ENCODE measurements around the gene CCDC174.
"Not testable (repeated sequence)": the region's sequence is repeated elsewhere in the genome, so short reads cannot be mapped to it uniquely, and the experiment has no call there.

Gene CCDC174

GRCh38 chr3:14652360-14652907 is 872 bp downstream of the CCDC174 start:
- DNase-seq (ENCODE audit: low read depth in 2 of 2), result not testable (repeated sequence)

GRCh38 chr3:14657579-14657978 is 6.0 kb downstream of the CCDC174 start:
- DNase-seq (ENCODE audit: low read depth in 2 of 2), result no peak

- DNase-seq (ENCODE audit: low read depth in 2 of 2), result no peak
Observed at GRCh38 chr3:14658978-14659377, 7.4 kb downstream of the CCDC174 start.

- no peak for DNase-seq (ENCODE audit: low read depth in 2 of 2)
Observed at GRCh38 chr3:14660942-14661341, 9.4 kb downstream of the CCDC174 start.

GRCh38 chr3:14663396-14664135 is 12.0 kb downstream of the CCDC174 start:
- no peak for DNase-seq (ENCODE audit: low read depth in 2 of 2)

DNA sequence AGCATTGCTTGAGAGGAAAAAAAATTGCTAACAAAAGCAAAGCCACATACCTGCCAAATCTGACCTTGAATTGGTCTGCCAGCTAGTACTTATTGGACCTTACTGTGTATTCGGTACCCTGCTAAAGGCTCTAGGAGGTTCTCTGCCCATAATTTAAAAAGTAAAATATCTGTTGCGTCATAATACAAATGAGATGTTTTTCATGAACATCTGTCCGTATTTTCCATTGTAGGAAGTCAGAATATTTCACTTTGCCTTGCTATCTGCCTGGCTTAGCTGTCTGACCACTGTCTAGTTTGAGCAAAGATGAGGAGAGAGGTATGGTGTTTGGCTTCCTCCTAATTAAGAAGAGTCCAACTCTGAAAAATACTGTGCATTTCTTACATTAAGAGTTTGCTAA is 12.6 kb downstream of the CCDC174 start:
- no peak for DNase-seq (ENCODE audit: low read depth in 2 of 2)

GRCh38 chr3:14672588-14672987 is 21.0 kb downstream of the CCDC174 start:
- DNase-seq (ENCODE audit: low read depth in 2 of 2), result no peak

DNA sequence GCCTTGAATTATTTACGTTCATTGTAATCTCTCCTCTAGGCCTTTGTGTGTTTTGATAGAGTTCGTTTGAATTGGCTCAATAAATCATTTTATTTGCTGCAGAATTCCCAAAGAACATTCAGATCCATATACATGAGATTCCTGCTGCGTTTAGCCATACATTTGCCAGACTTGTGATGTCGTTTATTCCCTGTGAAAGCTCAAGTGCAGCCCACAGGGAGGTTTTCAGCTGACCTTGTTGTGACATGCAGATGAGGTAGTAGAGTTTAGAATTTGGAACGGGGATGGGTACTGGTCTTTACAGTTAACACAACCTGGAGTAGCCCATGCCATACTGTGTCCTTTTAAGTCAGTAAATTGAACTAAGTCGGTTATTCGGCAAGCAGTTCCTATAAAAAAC is 23.3 kb downstream of the CCDC174 start, which contains the start of gene C3orf20:
Gene C3orf20 (plus strand): TSS at position 301 of the 400 bp plus-strand sequence. CDS start 7,573 bp downstream, outside the sequence.
- DNase-seq (ENCODE audit: low read depth in 2 of 2), result no peak

GRCh38 chr3:14676881-14677280 is 25.3 kb downstream of the CCDC174 start:
- DNase-seq (ENCODE audit: low read depth in 2 of 2), result no peak

DNA sequence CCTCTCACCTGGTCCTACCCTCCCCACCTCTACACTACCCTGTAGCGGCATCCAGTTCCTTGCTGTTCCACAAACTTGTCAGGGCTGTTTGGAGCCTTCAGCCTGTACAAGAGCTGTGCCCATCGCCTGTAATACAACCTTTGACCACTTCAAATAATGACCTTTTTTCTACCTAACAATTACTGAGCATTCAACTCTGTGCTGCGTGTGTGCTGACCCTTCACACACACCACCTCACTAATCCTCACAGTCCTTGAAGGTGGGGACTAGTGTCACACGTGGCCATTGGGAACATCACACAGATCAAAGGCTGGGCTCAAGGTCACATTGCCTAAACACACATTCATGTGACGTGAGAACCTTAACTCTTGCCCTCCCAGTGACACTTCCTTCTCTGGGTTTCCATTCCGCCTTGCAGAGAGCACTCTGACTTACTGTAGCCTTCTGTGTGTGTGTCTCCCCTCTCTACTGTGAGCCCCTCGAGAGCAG is 26.5 kb downstream of the CCDC174 start:
- no peak for DNase-seq (ENCODE audit: low read depth in 2 of 2)

- DNase-seq (ENCODE audit: low read depth in 2 of 2), result no peak
Observed at GRCh38 chr3:14680115-14680514, 28.6 kb downstream of the CCDC174 start.

DNA sequence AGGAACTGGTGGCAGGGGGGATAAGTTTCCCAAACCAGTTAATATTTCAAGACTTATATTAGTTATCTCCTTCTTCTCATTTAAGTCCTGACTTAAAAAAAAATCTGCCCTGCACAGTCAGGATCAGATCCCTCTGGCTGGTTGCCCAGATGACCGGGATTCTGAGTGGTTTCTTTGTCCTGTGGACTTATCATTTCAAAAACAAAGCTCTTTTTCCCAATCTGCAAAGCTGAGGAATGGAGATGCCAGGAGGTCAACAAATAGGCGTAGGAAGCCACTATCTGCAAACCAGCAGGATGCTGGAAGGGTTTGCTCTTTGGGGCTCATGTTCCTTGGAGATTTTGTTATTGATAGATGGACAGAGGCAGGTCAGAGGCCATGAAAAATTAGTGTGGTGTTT is 29.2 kb downstream of the CCDC174 start:
- DNase-seq (ENCODE audit: low read depth in 2 of 2), result no peak

- DNase-seq (ENCODE audit: low read depth in 2 of 2), result no peak
Observed at GRCh38 chr3:14684447-14684846, 32.9 kb downstream of the CCDC174 start.

- no peak for DNase-seq (ENCODE audit: low read depth in 2 of 2)
Observed at GRCh38 chr3:14685179-14685578, 33.6 kb downstream of the CCDC174 start.

GRCh38 chr3:14687360-14687759 is 35.8 kb downstream of the CCDC174 start:
- no peak for DNase-seq (ENCODE audit: low read depth in 2 of 2)

DNA sequence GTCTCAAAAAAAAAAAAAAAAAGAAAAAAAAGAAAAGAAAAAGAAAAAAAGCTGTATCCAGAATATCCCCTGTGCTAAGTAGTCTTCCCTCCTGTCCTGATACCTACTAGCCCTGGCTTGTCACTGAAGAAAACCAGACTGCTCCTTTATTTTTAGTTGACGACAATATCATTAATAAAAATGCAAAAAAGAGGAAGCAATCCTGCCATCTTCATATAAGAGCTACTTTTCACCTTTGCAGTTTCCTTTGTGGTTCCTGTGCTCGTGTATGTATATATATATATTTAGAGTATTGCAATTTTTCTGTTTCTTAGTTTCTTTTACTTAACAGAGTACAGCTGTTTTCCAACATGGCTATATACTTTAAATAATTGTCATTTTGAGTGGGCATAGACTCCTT is 37.0 kb downstream of the CCDC174 start:
- no peak for DNase-seq (ENCODE audit: low read depth in 2 of 2)

- no peak for DNase-seq (ENCODE audit: low read depth in 2 of 2)
Observed at GRCh38 chr3:14689247-14689980, 37.9 kb downstream of the CCDC174 start.

DNA sequence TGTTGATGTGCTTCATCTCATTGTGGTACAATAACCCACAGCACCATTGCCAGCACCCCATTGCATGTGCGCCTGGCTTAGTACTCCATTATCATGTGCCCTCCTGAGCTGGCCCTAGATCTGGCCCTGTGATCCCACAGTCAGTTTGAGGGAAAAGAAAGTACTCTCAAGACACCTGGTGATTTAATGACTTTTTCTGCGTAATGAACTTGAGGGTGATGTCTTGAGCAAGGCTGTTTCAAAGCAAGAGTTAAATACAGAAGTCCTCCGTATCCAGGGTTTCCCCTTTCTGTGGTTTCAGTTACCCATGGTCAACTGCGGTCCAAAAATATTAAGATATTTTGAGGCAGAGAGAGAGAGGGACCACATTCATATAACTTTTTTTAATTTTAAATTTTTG is 39.7 kb downstream of the CCDC174 start:
- no peak for DNase-seq (ENCODE audit: low read depth in 2 of 2)

DNA sequence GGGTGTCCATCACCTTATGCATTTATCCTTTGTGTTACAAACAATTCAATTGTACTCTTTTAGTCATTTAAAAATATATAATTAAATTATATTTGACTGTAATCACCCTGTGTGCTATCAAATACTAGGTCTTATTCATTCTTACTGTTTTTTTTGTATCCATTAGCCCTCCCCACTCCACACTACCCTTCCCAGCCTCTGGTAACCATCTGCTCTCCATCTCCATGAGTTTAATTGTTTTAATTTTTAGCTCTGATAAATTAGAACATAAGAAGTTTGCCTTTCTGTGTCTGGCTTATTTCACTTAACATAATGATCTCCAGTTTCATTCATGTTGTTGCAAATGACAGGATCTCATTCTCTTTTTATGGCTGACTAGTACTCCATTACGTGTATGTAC is 40.2 kb downstream of the CCDC174 start:
- DNase-seq (ENCODE audit: low read depth in 2 of 2), result no peak

- no peak for DNase-seq (ENCODE audit: low read depth in 2 of 2)
Observed at GRCh38 chr3:14698601-14699244, 47.2 kb downstream of the CCDC174 start.

DNA sequence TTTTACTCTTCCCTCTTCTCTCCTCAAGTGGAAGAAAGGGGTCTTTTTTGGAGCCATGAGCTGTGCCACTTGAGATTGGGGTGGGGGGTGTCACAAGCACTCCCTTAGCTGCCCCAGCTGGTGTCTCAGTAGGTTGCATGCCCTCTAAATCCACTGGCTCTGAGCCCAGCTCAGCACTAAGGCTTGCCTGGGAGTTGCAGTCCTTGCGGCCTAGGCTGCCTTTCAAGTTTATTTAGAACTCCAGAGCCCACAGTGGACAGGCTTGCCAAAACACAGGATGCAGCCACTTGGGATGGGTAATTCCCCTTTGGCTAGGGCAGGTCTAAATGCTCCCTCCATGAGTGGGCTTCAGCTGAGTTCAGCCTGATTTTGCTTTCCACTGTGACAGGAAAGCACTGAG is 48.1 kb downstream of the CCDC174 start:
- no peak for DNase-seq (ENCODE audit: low read depth in 2 of 2)

GRCh38 chr3:14700891-14701290 is 49.3 kb downstream of the CCDC174 start:
- no peak for DNase-seq (ENCODE audit: low read depth in 2 of 2)

All from activated CD4-positive, alpha-beta T cell treated with anti-CD3 and anti-CD28 coated beads for 24 hours (primary cell).